ENCODE data around the gene HELLS. TPM values are rescaled to one million over a fixed set of nuclear protein-coding genes. Genes with fewer than 3 reads are reported as not detected.
"Not testable (repeated sequence)": the region's sequence is repeated elsewhere in the genome, so short reads cannot be mapped to it uniquely, and the experiment has no call there.

The HELLS gene
- 88.0 TPM for polyA plus RNA-seq (2013, experiment 1 of 2)
- 91.0 TPM for polyA plus RNA-seq (2013, experiment 2 of 2)

- peaks cover 27% of the 10 kb centered on the region for H3K4me1 ChIP-seq (ENCODE audit: insufficient read depth, low read length)
- H3K36me3 ChIP-seq (ENCODE audit: insufficient read depth, low read length): peaks cover 33% of the 10 kb centered on the region
- no peaks in the 10 kb centered on the region for H3K9me3 ChIP-seq (ENCODE audit: insufficient read depth, low read depth, low read length)
- H3K27me3 ChIP-seq (ENCODE audit: insufficient read depth, low read length): no peaks in the 10 kb centered on the region
- WGBS: under 1% methylated on average over 48 of the region's 48 CpGs
- H3K27ac ChIP-seq (ENCODE audit: low read depth, low read length): peak within 1 kb of the TSS; percentile 96
- peak within 1 kb of the TSS; percentile 99 for H3K9ac ChIP-seq (ENCODE audit: low read depth, low read length)
- peak within 1 kb of the TSS; percentile 93 for H3K4me3 ChIP-seq (ENCODE audit: low read length)
Observed at GRCh38 chr10:94545391-94546048, at the start of gene HELLS. TSS of gene HELLS (plus strand) at chr10:94545788. CDS start at chr10:94545922, 134 bp downstream.

GRCh38 chr10:94496010-94496409 is 49.6 kb upstream of the HELLS start:
- no peaks in the 10 kb centered on the region for H3K9me3 ChIP-seq (ENCODE audit: insufficient read depth, low read depth, low read length)
- H3K36me3 ChIP-seq (ENCODE audit: insufficient read depth, low read length): no peaks in the 10 kb centered on the region
- no peaks in the 10 kb centered on the region for H3K4me1 ChIP-seq (ENCODE audit: insufficient read depth, low read length)
- WGBS: 97% methylated on average over 4 of the region's 4 CpGs
- no peaks in the 10 kb centered on the region for H3K27me3 ChIP-seq (ENCODE audit: insufficient read depth, low read length)
- no peak overlapping the region for H3K9ac ChIP-seq (ENCODE audit: low read depth, low read length)
- H3K27ac ChIP-seq (ENCODE audit: low read depth, low read length): no peak overlapping the region
- no peak overlapping the region for H3K4me3 ChIP-seq (ENCODE audit: low read length)

GRCh38 chr10:94496646-94497045 is 48.9 kb upstream of the HELLS start:
- WGBS: 96% methylated on average over 1 of the region's 3 CpGs
- no peak overlapping the region for H3K27ac ChIP-seq (ENCODE audit: low read depth, low read length)
- H3K4me3 ChIP-seq (ENCODE audit: low read length): no peak overlapping the region
- no peak overlapping the region for H3K9ac ChIP-seq (ENCODE audit: low read depth, low read length)
- H3K27me3 ChIP-seq (ENCODE audit: insufficient read depth, low read length): no peaks in the 10 kb centered on the region
- H3K4me1 ChIP-seq (ENCODE audit: insufficient read depth, low read length): no peaks in the 10 kb centered on the region
- no peaks in the 10 kb centered on the region for H3K9me3 ChIP-seq (ENCODE audit: insufficient read depth, low read depth, low read length)
- H3K36me3 ChIP-seq (ENCODE audit: insufficient read depth, low read length): no peaks in the 10 kb centered on the region

GRCh38 chr10:94500063-94500462 is 45.5 kb upstream of the HELLS start:
- Histone ChIP-seq H3K36me3 (ENCODE audit: insufficient read depth, low read length) (no peaks in the 10 kb centered on the region), H3K27ac (ENCODE audit: low read depth, low read length) (no peak overlapping the region), H3K9me3 (ENCODE audit: insufficient read depth, low read depth, low read length) (no peaks in the 10 kb centered on the region), H3K4me1 (ENCODE audit: insufficient read depth, low read length) (no peaks in the 10 kb centered on the region), H3K27me3 (ENCODE audit: insufficient read depth, low read length) (no peaks in the 10 kb centered on the region), H3K4me3 (ENCODE audit: low read length) (no peak overlapping the region), H3K9ac (ENCODE audit: low read depth, low read length) (no peak overlapping the region)
- WGBS: 88% methylated on average over 3 of the region's 5 CpGs

GRCh38 chr10:94521276-94522250 is 24.0 kb upstream of the HELLS start:
- 87% methylated on average over 4 of the region's 5 CpGs for whole genome bisulfite sequencing
- H3K36me3 ChIP-seq (ENCODE audit: insufficient read depth, low read length): no peaks in the 10 kb centered on the region
- H3K9ac ChIP-seq (ENCODE audit: low read depth, low read length): no peak overlapping the region
- no peaks in the 10 kb centered on the region for H3K27me3 ChIP-seq (ENCODE audit: insufficient read depth, low read length)
- H3K4me1 ChIP-seq (ENCODE audit: insufficient read depth, low read length): no peaks in the 10 kb centered on the region
- H3K4me3 ChIP-seq (ENCODE audit: low read length): no peak overlapping the region
- no peaks in the 10 kb centered on the region for H3K9me3 ChIP-seq (ENCODE audit: insufficient read depth, low read depth, low read length)
- H3K27ac ChIP-seq (ENCODE audit: low read depth, low read length): no peak overlapping the region

GRCh38 chr10:94524146-94524545 is 21.4 kb upstream of the HELLS start:
- no peaks in the 10 kb centered on the region for H3K27me3 ChIP-seq (ENCODE audit: insufficient read depth, low read length)
- H3K4me3 ChIP-seq (ENCODE audit: low read length): no peak overlapping the region
- H3K9me3 ChIP-seq (ENCODE audit: insufficient read depth, low read depth, low read length): no peaks in the 10 kb centered on the region
- H3K4me1 ChIP-seq (ENCODE audit: insufficient read depth, low read length): no peaks in the 10 kb centered on the region
- H3K27ac ChIP-seq (ENCODE audit: low read depth, low read length): no peak overlapping the region
- H3K36me3 ChIP-seq (ENCODE audit: insufficient read depth, low read length): no peaks in the 10 kb centered on the region
- 88% methylated on average over 7 of the region's 7 CpGs for WGBS
- no peak overlapping the region for H3K9ac ChIP-seq (ENCODE audit: low read depth, low read length)

- no peaks in the 10 kb centered on the region for H3K4me1 ChIP-seq (ENCODE audit: insufficient read depth, low read length)
- no peaks in the 10 kb centered on the region for H3K36me3 ChIP-seq (ENCODE audit: insufficient read depth, low read length)
- no peak overlapping the region for H3K27ac ChIP-seq (ENCODE audit: low read depth, low read length)
- no peak overlapping the region for H3K4me3 ChIP-seq (ENCODE audit: low read length)
- H3K27me3 ChIP-seq (ENCODE audit: insufficient read depth, low read length): no peaks in the 10 kb centered on the region
- 100% methylated on average over 2 of the region's 5 CpGs for WGBS
- H3K9ac ChIP-seq (ENCODE audit: low read depth, low read length): no peak overlapping the region
- no peaks in the 10 kb centered on the region for H3K9me3 ChIP-seq (ENCODE audit: insufficient read depth, low read depth, low read length)
Observed at GRCh38 chr10:94524711-94525110, 20.9 kb upstream of the HELLS start.

GRCh38 chr10:94531550-94531949 is 14.0 kb upstream of the HELLS start:
- not testable (repeated sequence) for H3K27me3 ChIP-seq (ENCODE audit: insufficient read depth, low read length); H3K4me3 ChIP-seq (ENCODE audit: low read length); H3K9me3 ChIP-seq (ENCODE audit: insufficient read depth, low read depth, low read length); H3K9ac ChIP-seq (ENCODE audit: low read depth, low read length); H3K36me3 ChIP-seq (ENCODE audit: insufficient read depth, low read length); H3K4me1 ChIP-seq (ENCODE audit: insufficient read depth, low read length); H3K27ac ChIP-seq (ENCODE audit: low read depth, low read length)

- H3K27ac ChIP-seq (ENCODE audit: low read depth, low read length): no peak overlapping the region
- no peak overlapping the region for H3K9ac ChIP-seq (ENCODE audit: low read depth, low read length)
- no peaks in the 10 kb centered on the region for H3K9me3 ChIP-seq (ENCODE audit: insufficient read depth, low read depth, low read length)
- H3K4me1 ChIP-seq (ENCODE audit: insufficient read depth, low read length): no peaks in the 10 kb centered on the region
- H3K27me3 ChIP-seq (ENCODE audit: insufficient read depth, low read length): no peaks in the 10 kb centered on the region
- WGBS: 95% methylated on average over 1 of the region's 1 CpG
- H3K36me3 ChIP-seq (ENCODE audit: insufficient read depth, low read length): no peaks in the 10 kb centered on the region
- no peak overlapping the region for H3K4me3 ChIP-seq (ENCODE audit: low read length)
Observed at GRCh38 chr10:94533027-94533426, 12.6 kb upstream of the HELLS start.

GRCh38 chr10:94542282-94542681 is 3.3 kb upstream of the HELLS start:
- H3K27ac ChIP-seq (ENCODE audit: low read depth, low read length); H3K9me3 ChIP-seq (ENCODE audit: insufficient read depth, low read depth, low read length); H3K4me3 ChIP-seq (ENCODE audit: low read length); H3K27me3 ChIP-seq (ENCODE audit: insufficient read depth, low read length); H3K9ac ChIP-seq (ENCODE audit: low read depth, low read length): not testable (repeated sequence)
- H3K4me1 ChIP-seq (ENCODE audit: insufficient read depth, low read length): peaks cover 16% of the 10 kb centered on the region
- 96% methylated on average over 2 of the region's 2 CpGs for WGBS
- H3K36me3 ChIP-seq (ENCODE audit: insufficient read depth, low read length): peaks cover 11% of the 10 kb centered on the region

Data from HUES64 (cell line).